Daoy (cell line): Measurements from ENCODE around the gene CARD11. TPM values are rescaled to one million over a fixed set of nuclear protein-coding genes. Genes with fewer than 3 reads are reported as not detected.

Experiments used
- DNase-seq: peaks from one replicate; pipeline ENCODE4 v3.0.0-alpha.2; 2015; ENCODE audit warnings: low read depth
- total RNA-seq: library from RNA; depleted of rRNA; stranded (reverse); fragments of >200 nt; shearing (Covaris generic); gene quantifications from 2 replicates; pipeline ENCODE4 v1.2.3, GENCODE V29; 2014

Gene CARD11
- total RNA-seq, 1 experiment from 2014 or later: 4.5 TPM

- no peak for DNase-seq
These were observed 60.8 kb downstream of the CARD11 start for GRCh38 chr7:2982831-2983230.

- no peak for DNase-seq
These were observed 61.3 kb downstream of the CARD11 start for GRCh38 chr7:2982401-2982800.

GRCh38 chr7:2981103-2981480 lies 62.6 kb downstream of the CARD11 start:
- DNase-seq: no peak

DNA sequence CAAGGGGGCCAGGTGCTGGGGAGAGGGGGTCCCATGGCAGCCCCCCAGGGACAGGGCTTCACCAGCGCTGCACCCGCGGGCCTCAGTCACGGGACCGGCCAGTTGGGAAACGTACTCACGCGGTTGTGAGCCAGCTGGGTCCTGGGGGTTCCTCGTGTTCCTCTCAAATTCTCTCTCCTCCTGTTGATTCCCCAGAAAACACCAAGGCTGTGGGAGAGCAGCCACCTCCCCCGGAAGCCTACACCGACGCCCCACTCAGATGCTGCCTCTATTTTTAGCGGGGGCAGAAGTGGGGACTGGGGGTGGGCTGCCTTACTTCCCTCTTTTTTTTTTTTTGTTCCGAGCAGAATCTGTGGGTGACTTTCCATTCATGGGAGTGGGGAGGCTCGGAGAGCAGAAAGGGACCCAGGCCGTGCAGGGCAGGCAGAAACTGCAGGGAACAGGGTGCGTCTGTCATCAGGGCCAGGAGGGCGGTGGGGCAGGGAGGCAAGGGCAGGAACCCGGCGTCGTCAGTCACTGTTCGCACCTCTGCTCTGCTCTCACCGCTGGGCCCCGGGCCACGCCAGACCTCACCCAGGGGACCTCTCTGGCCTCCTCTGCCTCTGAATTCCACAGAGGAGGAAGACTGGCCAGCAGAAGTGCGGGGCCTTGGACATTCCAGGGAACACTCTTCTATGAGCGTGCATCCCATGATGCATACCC lies 63.1 kb downstream of the CARD11 start:
- no peak for DNase-seq

DNA sequence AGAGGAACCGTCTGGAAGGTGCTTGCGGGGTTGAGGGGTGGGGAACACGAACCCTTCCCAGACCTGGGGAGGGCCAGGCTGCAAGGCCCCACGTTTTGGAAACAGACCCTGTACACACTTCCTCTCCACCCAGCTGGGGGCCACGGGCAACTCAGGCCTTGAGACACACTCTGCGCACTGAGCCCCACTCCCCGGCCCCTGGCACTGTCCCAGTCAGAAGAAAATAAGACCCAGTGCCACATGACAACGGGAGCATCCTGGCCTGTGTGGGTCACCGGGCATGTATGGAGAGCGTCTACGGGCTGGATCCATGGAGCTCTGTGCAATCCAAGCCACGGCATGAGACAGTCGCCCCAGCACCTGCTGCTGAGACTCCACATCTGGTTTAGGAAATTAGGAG lies 63.7 kb downstream of the CARD11 start:
- no peak for DNase-seq

DNA sequence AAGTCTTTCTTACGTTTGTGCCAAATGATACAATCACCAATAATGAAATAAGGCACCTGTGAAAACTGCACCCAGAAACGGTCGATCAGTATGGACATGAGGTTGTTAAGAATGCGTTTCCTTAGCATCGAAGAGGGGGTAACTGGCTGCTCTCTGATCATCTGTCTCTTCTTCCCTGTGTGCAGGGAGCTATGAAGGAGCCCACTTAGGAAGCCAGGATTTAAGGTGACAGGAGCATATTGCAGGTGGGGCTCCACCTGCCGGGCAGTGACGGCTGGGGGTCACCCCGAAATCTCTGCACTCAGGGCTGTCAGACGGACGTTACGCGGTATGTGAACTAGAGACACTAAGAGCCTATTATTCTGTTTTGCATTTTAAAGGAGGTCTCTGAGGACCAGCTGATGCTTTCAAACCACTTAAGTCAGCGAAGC lies 64.5 kb downstream of the CARD11 start:
- no peak for DNase-seq

GRCh38 chr7:2978408-2978807 lies 65.3 kb downstream of the CARD11 start:
- DNase-seq: peak; percentile 42

GRCh38 chr7:2975821-2976371 lies 67.8 kb downstream of the CARD11 start:
- DNase-seq: no peak

DNA sequence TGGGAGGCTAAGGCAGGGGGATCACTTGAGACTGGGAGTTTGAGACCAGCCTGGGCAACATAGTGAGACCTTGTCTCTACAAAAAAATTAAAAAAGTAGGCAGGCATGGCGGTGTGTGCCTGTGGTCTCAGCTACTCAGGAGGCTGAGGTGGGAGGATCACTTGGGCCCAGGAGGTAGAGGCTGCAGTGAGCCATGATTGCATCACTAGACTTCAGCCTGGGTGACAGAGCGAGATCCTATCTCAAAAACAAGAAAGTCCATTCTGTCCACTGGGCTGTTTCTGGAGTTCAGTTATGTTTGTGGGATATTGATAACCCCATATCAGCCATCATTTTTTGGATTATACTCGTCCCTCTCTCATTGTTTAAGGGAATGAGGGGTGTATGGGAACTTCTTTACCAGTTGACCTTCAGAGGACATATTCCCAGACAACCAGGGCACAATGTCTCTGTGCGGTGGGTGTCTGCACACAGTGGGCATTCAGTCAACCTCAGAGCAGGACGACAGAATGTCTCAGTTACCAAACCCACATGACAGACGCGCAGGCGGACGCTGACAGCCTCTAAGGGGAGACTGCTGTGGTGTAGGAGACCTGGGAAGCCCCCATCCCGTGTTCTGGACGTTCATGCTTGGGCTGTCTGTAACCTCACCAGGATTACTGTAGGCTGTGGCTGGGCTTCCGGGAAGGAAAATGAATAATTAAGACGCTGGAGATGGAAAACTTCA lies 69.4 kb downstream of the CARD11 start:
- DNase-seq: no peak

GRCh38 chr7:2972835-2973161 lies 70.9 kb downstream of the CARD11 start:
- DNase-seq: no peak

- DNase-seq: no peak
These were observed 71.5 kb downstream of the CARD11 start for GRCh38 chr7:2971914-2972834.

DNA sequence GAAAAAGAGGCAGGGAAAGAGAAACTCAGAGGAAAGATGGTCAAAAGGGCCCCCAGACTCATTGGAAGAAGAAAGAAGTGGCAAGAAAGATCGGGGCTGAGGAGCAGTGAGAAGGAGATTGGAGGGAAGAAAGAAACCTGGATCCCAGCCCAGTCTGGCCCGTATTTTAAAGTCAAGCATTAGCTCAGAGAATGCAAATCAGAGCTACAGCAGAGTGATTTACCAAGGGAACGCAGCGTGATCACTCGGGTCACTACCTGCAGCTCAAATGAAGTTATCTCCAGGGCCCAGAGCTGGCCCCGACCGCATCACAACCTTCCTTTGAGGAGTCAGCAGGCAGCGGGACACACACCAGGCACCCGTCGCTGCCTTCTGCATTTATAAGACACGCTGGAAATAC lies 72.8 kb downstream of the CARD11 start:
- no peak for DNase-seq

DNA sequence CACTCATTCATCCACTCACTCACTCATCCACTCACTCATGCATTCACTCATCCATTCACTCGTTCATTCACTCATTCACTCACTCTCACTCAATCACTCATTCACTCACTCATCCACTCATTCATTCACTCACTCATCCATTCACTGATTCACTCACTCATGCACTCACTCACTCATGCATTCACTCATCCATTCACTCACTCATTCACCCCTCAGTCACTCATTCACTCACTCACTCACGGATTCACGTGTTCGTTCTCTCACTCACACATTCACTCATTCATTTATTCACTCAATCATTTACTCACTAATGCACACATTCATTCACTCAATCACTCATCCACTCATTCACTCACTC lies 73.4 kb downstream of the CARD11 start:
- DNase-seq: no peak

- no peak for DNase-seq
These were observed 74.0 kb downstream of the CARD11 start for GRCh38 chr7:2969398-2970306.

- no peak for DNase-seq
These were observed 74.9 kb downstream of the CARD11 start for GRCh38 chr7:2968616-2969397.

- DNase-seq: no peak
These were observed 75.5 kb downstream of the CARD11 start for GRCh38 chr7:2968176-2968575.

DNA sequence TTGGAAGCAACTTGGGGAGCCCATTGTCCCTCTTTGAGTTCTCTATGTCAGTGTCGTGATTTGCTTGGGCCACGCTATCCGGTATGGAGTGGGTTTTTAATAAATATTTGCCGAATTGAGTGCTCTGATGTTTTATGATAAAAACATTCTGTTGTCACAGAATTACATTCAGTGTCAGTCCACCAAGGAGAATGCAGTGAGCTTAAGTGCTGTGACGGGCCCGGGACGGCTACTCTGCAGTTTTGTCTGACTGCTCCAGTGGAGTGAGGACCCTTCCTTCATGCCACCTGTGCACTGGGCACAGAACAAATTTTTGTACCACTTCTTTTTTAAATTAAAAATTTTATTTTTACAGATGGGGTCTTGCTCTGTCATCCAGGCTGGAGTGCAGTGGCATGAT lies 76.0 kb downstream of the CARD11 start:
- DNase-seq: no peak

GRCh38 chr7:2967253-2967652 lies 76.4 kb downstream of the CARD11 start:
- no peak for DNase-seq

GRCh38 chr7:2966466-2967078 lies 77.1 kb downstream of the CARD11 start:
- DNase-seq: no peak

DNA sequence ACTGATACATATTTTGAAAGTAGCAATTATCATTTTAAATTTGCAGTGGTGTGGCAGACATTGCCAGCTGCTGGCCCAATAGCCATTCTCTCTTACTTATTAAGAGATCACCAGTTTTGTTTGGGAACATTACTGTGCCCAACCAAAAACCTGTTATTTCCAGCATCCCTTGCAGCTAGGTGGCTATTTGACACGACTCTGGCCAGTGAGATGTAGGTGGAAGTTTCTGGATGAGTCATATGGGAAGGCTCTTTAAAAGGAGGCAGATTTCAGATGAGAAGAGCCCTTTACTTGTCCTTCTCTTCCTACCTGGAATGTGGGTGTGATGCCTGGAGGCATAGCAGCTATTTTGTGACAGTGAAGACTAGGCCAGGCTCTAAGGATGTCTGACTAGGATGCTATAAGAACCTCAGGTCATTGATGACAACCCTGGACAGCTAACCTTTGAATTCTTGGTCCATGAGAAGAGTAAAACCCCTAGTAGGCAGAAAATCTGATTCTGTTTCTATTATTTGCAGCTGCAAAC lies 77.9 kb downstream of the CARD11 start:
- no peak for DNase-seq
